HCEC 1CT (cell line): ENCODE data around the gene CMC1.
"Not testable (repeated sequence)": the region's sequence is repeated elsewhere in the genome, so short reads cannot be mapped to it uniquely, and the experiment has no call there.

Experiments used
- DNase-seq: peaks from one replicate; pipeline ENCODE4 v3.0.0-alpha.2; 2017

The CMC1 gene

GRCh38 chr3:28241221-28242160 is at the start of gene CMC1:
Gene CMC1 (plus strand): TSS chr3:28241619. CDS start chr3:28241794, 175 bp downstream.
- DNase-seq, result peak; percentile 97

GRCh38 chr3:28198161-28198560 is 43.3 kb upstream of the CMC1 start:
- DNase-seq, result no peak

- DNase-seq, result no peak
Measured at GRCh38 chr3:28198974-28199373, 42.4 kb upstream of the CMC1 start.

- not testable (repeated sequence) for DNase-seq
Measured at GRCh38 chr3:28199643-28200042, 41.8 kb upstream of the CMC1 start.

GRCh38 chr3:28200366-28200848 is 41.0 kb upstream of the CMC1 start:
- not testable (repeated sequence) for DNase-seq

GRCh38 chr3:28206479-28206878 is 34.9 kb upstream of the CMC1 start:
- DNase-seq, result no peak

GRCh38 chr3:28207000-28207733 is 34.3 kb upstream of the CMC1 start:
- no peak for DNase-seq

GRCh38 chr3:28210968-28211713 is 30.3 kb upstream of the CMC1 start:
- DNase-seq, result no peak

GRCh38 chr3:28212681-28213080 is 28.7 kb upstream of the CMC1 start:
- no peak for DNase-seq

- DNase-seq, result no peak
Measured at GRCh38 chr3:28215407-28215806, 26.0 kb upstream of the CMC1 start.

- no peak for DNase-seq
Measured at GRCh38 chr3:28218071-28218916, 23.1 kb upstream of the CMC1 start.

GRCh38 chr3:28218917-28219198 is 22.6 kb upstream of the CMC1 start:
- no peak for DNase-seq

- DNase-seq, result no peak
Measured at GRCh38 chr3:28224430-28224829, 17.0 kb upstream of the CMC1 start.

- no peak for DNase-seq
Measured at GRCh38 chr3:28226020-28226419, 15.4 kb upstream of the CMC1 start.

GRCh38 chr3:28228623-28229022 is 12.8 kb upstream of the CMC1 start:
- DNase-seq, result no peak

- DNase-seq, result no peak
Measured at GRCh38 chr3:28232659-28233058, 8.8 kb upstream of the CMC1 start.

- no peak for DNase-seq
Measured at GRCh38 chr3:28234454-28234853, 7.0 kb upstream of the CMC1 start.

- DNase-seq, result no peak
Measured at GRCh38 chr3:28239108-28239507, 2.3 kb upstream of the CMC1 start.

- no peak for DNase-seq
Measured at GRCh38 chr3:28240441-28240840, 978 bp upstream of the CMC1 start.

- no peak for DNase-seq
Measured at GRCh38 chr3:28242519-28242918, 1.1 kb downstream of the CMC1 start.

GRCh38 chr3:28243424-28244106 is 2.1 kb downstream of the CMC1 start:
- DNase-seq, result no peak

- no peak for DNase-seq
Measured at GRCh38 chr3:28244491-28244890, 3.1 kb downstream of the CMC1 start.
